SH-SY5Y (cell line): ENCODE results near the gene ZNF529.
A peak's percentile ranks its signal among the peaks of the same experiment; 100 is the strongest.

Source experiments
- GATA2 ChIP-seq: IDR thresholded peaks from 2 replicates; pipeline ENCODE4 v1.6.1; 2011; ENCODE audit warnings: mild to moderate bottlenecking, low read depth, low read length
- GATA3 ChIP-seq: IDR thresholded peaks from 2 replicates; pipeline ENCODE4 v1.6.1; 2011; ENCODE audit warnings: low read depth, mild to moderate bottlenecking, low read length, moderate library complexity

Gene ZNF529

DNA sequence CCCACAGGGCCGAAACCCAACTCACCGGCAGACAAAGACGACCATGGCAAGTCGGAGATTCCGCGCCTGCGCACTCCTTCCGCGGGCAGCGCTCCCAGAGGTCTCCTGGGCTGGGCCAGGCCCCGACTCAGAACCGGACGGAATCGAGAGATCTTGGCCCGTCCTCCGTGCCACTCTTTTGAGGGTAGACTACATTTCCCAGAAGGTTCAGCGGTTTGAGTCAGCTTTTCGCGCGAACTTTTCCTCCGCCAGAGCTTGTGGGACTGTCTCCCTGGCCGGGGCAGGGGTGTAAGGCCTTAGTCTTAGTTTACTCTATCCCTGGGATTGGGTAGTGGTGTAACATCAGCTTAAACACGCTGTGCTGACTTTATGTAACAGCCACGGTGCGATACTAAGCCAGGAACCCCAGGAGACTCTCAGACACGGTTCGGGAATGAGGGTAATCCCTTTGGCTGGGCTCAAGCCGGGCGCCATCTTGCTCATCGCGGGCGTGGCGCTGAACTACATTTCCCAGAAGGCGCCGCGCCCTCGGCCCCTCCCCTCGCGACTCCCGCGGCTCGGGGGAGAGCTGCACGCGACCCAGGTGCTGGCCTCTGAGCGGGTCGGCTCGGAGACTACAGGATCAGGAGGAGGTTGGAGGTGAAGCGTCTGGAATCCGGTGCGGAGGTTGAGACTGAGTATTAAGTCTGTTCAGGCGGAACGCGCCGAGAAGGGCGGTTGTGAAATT, 44.7 kb downstream of the ZNF529 start, which contains the start of gene ZNF260:
ZNF260 (minus strand) TSS at position 78 of the 727 bp plus-strand sequence. CDS start 13,033 bp downstream, outside the sequence.
- TF ChIP-seq GATA3 = no peak
- TF ChIP-seq GATA2 = peak; percentile 32; the same call in 1 of the 2 replicates

DNA sequence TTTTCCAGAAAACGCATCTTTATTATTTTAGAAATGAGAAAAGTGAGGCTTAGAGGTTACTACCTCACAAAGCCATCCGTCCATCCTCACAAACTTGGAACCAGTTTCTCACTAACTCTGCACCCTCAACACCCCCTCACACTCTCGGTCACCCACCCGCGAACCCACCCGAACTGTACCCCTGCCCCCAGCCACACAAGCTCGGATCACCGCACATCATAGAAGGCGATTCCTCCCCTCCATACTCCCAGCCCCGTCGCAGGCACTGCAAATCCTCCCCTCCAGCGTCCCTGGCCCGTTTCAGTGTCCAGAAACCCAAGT, 45.3 kb downstream of the ZNF529 start:
- TF ChIP-seq GATA3 = no peak
- no peak for TF ChIP-seq GATA2

DNA sequence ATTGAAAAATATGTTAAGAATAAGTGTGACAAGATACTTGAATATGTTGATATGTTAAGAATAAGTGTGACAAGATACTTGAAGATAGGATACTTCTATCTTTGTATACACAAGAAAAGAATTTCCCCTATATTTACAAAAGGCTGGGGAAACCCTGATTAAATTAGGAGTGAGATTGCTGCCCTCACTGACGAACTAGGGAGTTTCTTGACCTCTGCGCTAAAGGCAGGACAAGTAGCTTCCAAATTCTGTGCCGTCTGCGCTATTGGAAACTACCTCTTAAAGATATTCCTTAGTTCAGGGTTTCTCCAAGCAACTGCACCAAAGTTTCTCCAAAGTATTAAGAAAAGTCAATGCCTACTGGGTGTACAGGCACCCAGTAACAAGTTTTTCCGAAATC, 45.8 kb downstream of the ZNF529 start:
- no peak for TF ChIP-seq GATA3
- TF ChIP-seq GATA2 = no peak

DNA sequence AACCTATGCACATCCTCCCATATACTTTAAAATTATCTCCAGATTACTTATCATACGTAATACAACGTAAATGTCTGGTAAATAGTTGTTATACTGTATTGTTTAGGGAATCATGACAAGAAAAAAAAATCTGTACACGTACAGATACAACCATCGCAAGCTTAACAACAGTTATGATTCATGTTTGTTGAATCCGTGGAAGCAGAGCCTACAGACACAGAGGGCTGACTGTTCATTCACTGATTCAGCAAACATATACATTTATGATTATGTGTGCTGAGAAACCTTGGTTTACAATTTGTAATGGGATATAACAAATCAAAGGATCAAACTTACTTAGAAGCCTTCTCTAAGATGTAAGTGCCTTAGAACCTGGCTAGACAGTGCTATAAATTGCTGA, 46.5 kb downstream of the ZNF529 start:
- TF ChIP-seq GATA2 = no peak

DNA sequence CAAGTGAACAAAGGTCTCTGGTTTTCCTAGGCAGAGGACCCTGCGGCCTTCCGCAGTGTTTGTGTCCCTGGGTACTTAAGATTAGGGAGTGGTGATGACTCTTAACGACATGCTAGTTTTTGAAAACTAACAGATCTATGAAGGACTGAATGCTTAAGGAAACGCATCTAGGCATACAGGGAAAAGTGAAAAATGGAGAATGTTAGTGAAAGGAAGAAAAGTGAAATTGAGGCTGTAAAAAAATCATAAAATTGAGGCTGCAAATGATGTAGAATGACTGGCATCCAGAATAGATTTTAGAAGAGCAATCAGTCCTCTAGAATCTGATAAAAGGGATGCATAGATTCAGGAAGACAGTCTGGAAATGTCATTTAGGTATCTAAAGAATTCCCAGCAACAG, 48.5 kb downstream of the ZNF529 start:
- no peak for TF ChIP-seq GATA2
- no peak for TF ChIP-seq GATA3

DNA sequence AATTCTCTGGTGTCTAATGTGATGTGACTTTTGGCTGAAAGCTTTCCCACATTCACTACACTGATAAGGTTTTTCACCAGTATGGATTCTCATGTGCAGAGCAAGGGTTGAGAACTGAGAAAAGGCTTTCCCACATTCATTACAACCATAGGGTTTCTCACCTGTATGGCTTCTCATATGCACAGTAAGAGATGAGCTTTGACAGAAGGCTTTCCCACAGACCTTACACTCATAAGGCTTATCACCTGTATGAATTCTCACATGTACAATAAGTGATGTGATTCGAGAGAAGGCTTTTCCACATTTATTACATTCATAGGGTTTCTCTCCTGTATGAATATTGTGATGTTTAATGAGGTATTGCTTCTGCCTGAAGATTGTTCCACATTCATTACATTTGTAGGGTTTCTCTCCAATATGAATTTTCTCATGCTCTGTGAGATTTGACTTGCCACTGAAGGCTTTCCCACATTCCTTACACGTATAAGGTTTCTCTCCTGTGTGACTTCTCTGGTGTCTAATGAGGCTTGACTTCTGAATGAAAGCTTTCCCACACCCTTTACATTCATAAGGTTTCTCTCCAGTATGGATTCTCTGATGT, 59.0 kb downstream of the ZNF529 start:
- no peak for TF ChIP-seq GATA3
- no peak for TF ChIP-seq GATA2

DNA sequence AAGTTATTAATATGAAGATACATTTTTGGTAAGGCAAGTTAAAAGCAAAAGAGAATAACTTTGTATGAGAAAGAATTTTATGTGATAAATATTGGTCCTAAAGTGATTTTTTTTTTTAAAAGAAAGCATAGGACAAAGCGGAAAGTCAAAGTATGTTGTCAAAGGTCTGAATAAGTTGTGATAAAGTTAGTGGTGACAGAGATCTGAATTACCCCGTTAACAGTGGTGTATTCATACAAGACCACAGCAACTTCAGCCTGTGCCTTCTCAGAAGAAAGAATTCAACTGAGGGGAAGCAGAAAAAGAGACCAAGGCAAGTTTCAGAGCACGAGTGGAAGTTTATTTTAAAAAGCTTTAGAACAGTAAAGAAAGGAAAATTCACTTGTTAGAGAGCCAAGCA, 64.8 kb downstream of the ZNF529 start:
- no peak for TF ChIP-seq GATA2
- TF ChIP-seq GATA3 = no peak

DNA sequence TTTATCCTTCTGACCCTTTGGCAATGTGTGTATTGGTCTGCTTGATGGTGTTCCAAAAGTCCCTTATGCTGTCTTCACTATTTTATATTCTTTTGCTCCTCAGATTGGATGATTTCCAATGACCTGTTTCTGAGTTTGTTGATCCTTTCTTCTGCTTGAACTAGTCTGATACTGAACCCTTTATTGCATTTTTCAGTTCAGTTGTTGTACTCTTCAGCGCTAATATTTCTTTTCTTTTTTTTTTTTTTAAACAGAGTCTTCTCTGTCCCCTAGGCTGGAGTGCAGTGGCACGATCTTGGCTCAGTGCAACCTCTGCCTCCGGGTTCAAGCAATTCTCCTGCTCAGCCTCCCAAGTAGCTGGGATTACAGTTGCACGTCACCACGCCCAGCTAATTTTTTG, 71.1 kb downstream of the ZNF529 start:
- TF ChIP-seq GATA3 = no peak
- no peak for TF ChIP-seq GATA2

DNA sequence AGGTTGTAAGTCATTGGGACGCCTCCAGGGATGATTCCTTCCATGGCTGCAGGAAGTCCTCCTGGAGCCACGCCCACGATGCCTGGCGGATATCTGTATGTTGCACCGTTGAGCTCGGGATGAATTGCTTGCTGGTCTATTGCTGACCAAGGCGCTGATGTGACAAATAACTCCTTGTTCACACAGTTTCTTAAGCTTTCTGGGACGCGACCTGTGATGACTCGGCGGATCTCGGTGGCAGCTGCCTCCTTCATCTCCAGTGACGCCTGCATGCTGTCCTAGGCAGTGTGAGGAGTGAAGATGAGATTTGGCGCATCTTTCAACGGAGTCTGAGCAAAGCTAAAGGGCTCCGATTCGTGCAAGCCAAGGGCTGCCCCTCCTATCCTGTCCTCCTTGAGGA, 76.1 kb downstream of the ZNF529 start:
- TF ChIP-seq GATA3 (no peak), GATA2 (no peak)
